MM.1S (cell line): ENCODE data around the gene POLR2J3.
"Not testable (repeated sequence)": the region's sequence is repeated elsewhere in the genome, so short reads cannot be mapped to it uniquely, and the experiment has no call there.

ENCODE experiments used
- CTCF ChIP-seq: fragments of 300-600 bp; sonication (generic); IDR thresholded peaks from 2 replicates; pipeline ENCODE4 v1.5.1; 2016; ENCODE audit warnings: antibody characterized with exemption, low read length, mixed read lengths
- EZH2phosphoT487 ChIP-seq: fragments of 300-600 bp; sonication (generic); IDR thresholded peaks from 2 replicates; pipeline ENCODE4 v1.6.1; 2018; ENCODE audit warnings: antibody characterized with exemption, low read length

GRCh38 chr7:102609734-102610133 lies 37.4 kb upstream of the POLR2J3 start:
- not testable (repeated sequence) for TF ChIP-seq CTCF, EZH2phosphoT487
